ENCODE data around the gene ZNF830.

DNA sequence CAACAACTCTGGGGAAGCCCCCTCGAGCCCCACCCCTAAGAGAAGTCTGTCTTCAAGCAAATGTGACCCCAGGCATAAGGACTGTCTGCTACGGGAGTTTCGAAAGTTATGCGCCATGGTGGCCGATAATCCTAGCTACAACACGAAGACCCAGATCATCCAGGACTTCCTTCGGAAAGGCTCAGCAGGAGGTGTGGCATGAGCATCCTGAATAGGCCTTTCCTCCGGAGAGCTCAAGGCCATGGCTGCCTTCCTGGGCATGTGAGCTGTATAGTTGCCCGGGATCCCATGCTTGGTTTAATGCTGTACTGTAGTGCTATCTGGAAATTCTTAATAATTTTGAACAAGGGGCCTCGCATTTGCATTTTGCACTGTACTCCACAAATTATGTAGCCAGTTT lies 28.1 kb downstream of the ZNF830 start:
- TF ChIP-seq EZH2phosphoT487 (IDR thresholded peaks at IDR 0.05; ENCODE audit: low read length) (no peak), EZH2 (optimal IDR thresholded peaks at IDR 0.05; ENCODE audit: low read depth, low read length) (no peak)
- TF ChIP-seq, protein P1, sequence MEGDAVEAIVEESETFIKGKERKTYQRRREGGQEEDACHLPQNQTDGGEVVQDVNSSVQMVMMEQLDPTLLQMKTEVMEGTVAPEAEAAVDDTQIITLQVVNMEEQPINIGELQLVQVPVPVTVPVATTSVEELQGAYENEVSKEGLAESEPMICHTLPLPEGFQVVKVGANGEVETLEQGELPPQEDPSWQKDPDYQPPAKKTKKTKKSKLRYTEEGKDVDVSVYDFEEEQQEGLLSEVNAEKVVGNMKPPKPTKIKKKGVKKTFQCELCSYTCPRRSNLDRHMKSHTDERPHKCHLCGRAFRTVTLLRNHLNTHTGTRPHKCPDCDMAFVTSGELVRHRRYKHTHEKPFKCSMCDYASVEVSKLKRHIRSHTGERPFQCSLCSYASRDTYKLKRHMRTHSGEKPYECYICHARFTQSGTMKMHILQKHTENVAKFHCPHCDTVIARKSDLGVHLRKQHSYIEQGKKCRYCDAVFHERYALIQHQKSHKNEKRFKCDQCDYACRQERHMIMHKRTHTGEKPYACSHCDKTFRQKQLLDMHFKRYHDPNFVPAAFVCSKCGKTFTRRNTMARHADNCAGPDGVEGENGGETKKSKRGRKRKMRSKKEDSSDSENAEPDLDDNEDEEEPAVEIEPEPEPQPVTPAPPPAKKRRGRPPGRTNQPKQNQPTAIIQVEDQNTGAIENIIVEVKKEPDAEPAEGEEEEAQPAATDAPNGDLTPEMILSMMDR (IDR thresholded peaks at IDR 0.05; ENCODE audit: low read length), result no peak
